Measurements from ENCODE around the gene HECW1. TPM values are rescaled to one million over a fixed set of nuclear protein-coding genes. Genes with fewer than 3 reads are reported as not detected.

HECW1 gene
- total RNA-seq, 4 donors from 2014 or later, result 1.2 to 3.9 (median 2.0) TPM

DNA sequence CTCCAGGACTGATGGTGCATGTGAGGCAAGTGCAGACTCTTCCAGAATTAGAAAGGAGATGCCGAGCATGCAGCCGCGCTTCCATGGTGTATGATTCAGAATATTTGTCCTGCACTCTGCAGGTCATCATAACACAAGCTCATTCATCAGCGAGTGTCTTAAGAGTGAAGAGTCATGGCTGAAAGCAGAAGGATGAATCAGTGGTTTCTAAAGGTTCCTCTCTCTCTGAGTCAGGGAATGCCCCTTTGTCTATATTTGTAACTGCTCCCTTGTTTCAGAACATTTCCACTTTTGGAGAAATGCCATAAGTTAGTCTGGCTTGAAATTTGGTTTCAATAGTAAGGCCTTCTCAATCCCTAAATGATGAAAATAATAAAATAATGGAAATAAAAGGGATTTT, 52.3 kb downstream of the HECW1 start:
- ATAC-seq, result no peak
- in situ Hi-C loops (cut with MboI; ENCODE audit: low sequenced_read_pairs in 4 of 4), result no loop called here

DNA sequence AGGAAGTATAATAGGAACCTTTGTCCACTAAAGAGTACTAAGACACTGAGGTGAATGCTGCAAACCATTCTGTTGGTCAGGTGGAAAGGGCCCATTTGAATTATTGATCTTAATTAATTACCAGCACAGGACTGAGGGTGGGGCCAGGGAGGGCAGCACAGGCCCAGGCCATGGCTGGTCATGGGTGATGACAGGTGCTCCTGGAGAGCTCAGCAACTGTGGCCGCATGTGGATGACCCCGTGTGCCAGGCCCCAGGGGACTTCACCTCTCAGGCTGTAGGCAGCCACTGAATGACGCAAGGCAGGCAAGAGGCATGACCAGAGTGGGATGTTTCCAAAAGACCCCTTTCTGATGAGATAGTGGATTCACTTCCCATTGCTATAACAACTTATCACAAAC, 54.2 kb downstream of the HECW1 start:
- no peak overlapping the region for H3K4me3 ChIP-seq
- no peak for ATAC-seq

More for the DNA sequence above, 52.3 kb downstream of the HECW1 start:
- H3K36me3 ChIP-seq, result no peaks in the 10 kb centered on the region
- DNase-seq, result no peak
- no peak overlapping the region for H3K27ac ChIP-seq
- intact Hi-C loops (cut with DNase I; ENCODE audit: low total_unique reads), result no loop called here
- no peaks in the 10 kb centered on the region for H3K4me1 ChIP-seq
- H3K4me3 ChIP-seq, result no peak overlapping the region
- H3K27me3 ChIP-seq, result no peaks in the 10 kb centered on the region
- TF ChIP-seq POLR2A (IDR thresholded peaks at IDR 0.05), result no peak
- TF ChIP-seq, protein P1, sequence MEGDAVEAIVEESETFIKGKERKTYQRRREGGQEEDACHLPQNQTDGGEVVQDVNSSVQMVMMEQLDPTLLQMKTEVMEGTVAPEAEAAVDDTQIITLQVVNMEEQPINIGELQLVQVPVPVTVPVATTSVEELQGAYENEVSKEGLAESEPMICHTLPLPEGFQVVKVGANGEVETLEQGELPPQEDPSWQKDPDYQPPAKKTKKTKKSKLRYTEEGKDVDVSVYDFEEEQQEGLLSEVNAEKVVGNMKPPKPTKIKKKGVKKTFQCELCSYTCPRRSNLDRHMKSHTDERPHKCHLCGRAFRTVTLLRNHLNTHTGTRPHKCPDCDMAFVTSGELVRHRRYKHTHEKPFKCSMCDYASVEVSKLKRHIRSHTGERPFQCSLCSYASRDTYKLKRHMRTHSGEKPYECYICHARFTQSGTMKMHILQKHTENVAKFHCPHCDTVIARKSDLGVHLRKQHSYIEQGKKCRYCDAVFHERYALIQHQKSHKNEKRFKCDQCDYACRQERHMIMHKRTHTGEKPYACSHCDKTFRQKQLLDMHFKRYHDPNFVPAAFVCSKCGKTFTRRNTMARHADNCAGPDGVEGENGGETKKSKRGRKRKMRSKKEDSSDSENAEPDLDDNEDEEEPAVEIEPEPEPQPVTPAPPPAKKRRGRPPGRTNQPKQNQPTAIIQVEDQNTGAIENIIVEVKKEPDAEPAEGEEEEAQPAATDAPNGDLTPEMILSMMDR (IDR thresholded peaks at IDR 0.05 in 4 of 5, conservative IDR thresholded peaks at IDR 0.05 in 1 of 5), result no peak
- H3K9me3 ChIP-seq, result no peaks in the 10 kb centered on the region

DNA sequence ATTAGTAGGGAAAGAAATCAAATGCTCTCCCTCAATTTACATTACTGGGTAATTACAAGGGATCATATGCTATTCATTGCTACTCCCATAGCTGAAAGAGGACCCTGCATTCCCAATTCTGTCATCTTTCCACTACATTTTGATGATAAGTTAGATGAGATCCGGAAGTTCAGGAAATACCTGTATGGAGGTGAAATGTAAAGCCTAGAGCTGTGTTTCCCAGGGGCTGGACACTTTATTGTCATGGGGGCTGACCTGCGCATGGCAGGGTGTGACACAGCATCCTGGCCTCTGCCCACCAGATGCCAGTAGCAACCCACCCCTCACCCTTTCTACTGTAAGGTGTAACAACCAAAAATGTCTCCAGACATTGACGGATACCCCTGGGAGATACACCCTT, 56.6 kb downstream of the HECW1 start:
- no peak for ATAC-seq
- intact Hi-C loops (cut with DNase I; ENCODE audit: low total_unique reads), result no loop called here
- TF ChIP-seq, protein P1 (IDR thresholded peaks at IDR 0.05 in 4 of 5, conservative IDR thresholded peaks at IDR 0.05 in 1 of 5), result no peak
- no peak for TF ChIP-seq POLR2A (IDR thresholded peaks at IDR 0.05)
- no peak overlapping the region for H3K27ac ChIP-seq
- in situ Hi-C loops (cut with MboI; ENCODE audit: low sequenced_read_pairs in 4 of 4), result no loop called here
- H3K9me3 ChIP-seq, result no peaks in the 10 kb centered on the region
- no peaks in the 10 kb centered on the region for H3K36me3 ChIP-seq
- no peaks in the 10 kb centered on the region for H3K27me3 ChIP-seq
- DNase-seq, result no peak
- H3K4me1 ChIP-seq, result no peaks in the 10 kb centered on the region
- H3K4me3 ChIP-seq, result no peak overlapping the region

More for the DNA sequence above, 54.2 kb downstream of the HECW1 start:
- no peaks in the 10 kb centered on the region for H3K4me1 ChIP-seq
- intact Hi-C loops (cut with DNase I; ENCODE audit: low total_unique reads), result no loop called here
- TF ChIP-seq, protein P1 (IDR thresholded peaks at IDR 0.05 in 4 of 5, conservative IDR thresholded peaks at IDR 0.05 in 1 of 5), result no peak
- no peak for TF ChIP-seq POLR2A (IDR thresholded peaks at IDR 0.05)
- H3K27ac ChIP-seq, result no peak overlapping the region
- no peaks in the 10 kb centered on the region for H3K27me3 ChIP-seq
- no peaks in the 10 kb centered on the region for H3K36me3 ChIP-seq
- no peaks in the 10 kb centered on the region for H3K9me3 ChIP-seq
- no peak for DNase-seq
- in situ Hi-C loops (cut with MboI; ENCODE audit: low sequenced_read_pairs in 4 of 4), result no loop called here

DNA sequence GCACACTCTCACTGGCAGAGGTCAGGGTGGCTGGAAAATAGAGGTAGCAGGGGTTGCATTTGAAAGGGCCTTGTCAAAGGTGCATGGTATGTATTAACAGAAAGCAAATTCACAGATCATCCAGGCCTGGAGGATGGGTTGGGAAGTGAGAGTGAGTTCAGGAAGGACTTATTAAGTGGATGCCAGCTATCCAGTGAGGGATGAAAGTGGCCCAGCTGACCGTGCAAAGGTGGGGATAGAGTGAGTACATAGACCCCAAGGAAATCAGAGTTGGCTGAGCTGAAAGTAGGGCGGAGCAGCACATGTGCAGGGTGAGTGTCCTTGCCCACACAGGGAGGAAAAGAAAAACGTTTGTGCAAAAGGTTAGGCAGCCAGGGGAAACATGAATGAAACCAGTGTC, 58.1 kb downstream of the HECW1 start:
- H3K27ac ChIP-seq, result no peak overlapping the region
- H3K27me3 ChIP-seq, result no peaks in the 10 kb centered on the region
- intact Hi-C loops (cut with DNase I; ENCODE audit: low total_unique reads), result no loop called here
- TF ChIP-seq, protein P1 (IDR thresholded peaks at IDR 0.05 in 4 of 5, conservative IDR thresholded peaks at IDR 0.05 in 1 of 5), result no peak
- TF ChIP-seq POLR2A (IDR thresholded peaks at IDR 0.05), result no peak
- no peaks in the 10 kb centered on the region for H3K9me3 ChIP-seq
- H3K36me3 ChIP-seq, result no peaks in the 10 kb centered on the region
- DNase-seq (no peak), ATAC-seq (no peak)
- in situ Hi-C loops (cut with MboI; ENCODE audit: low sequenced_read_pairs in 4 of 4), result no loop called here
- H3K4me3 ChIP-seq, result no peak overlapping the region
- H3K4me1 ChIP-seq, result no peaks in the 10 kb centered on the region

DNA sequence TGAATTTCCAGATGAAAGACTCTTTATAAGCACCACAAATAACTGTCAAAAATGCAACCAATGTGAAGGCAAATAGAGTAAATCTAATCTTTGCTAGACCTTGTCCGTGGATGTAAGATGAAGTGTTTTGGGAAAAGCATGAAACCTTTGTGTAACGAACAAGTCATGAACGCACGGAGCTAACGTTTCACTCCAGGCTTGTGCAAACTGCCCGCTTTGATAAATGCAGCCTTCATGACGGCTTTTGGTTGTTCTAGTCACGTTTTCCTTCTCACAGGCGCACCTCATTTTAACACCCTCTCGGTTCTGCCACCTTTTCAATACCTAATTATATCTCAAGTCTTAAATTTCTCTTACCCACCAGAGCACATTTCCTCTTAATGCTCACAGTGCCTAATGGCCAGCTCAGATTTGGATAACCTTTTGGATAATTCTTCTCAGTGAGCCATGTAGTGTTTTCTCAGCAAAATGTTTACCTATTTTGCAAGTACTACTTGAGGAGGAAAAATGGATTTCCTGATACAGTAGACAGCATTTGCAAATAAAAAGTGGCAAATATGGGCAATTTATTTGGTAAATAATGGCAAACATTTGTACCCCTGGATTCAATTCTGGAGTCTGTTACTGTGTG, 63.2 kb downstream of the HECW1 start:
- DNase-seq (no peak), ATAC-seq (no peak)
- H3K36me3 ChIP-seq, result no peaks in the 10 kb centered on the region
- in situ Hi-C loops (cut with MboI; ENCODE audit: low sequenced_read_pairs in 4 of 4) (no loop called here), intact Hi-C loops (cut with DNase I; ENCODE audit: low total_unique reads) (no loop called here)
- TF ChIP-seq, protein P1 (IDR thresholded peaks at IDR 0.05 in 4 of 5, conservative IDR thresholded peaks at IDR 0.05 in 1 of 5), result no peak
- H3K4me1 ChIP-seq, result no peaks in the 10 kb centered on the region
- no peaks in the 10 kb centered on the region for H3K27me3 ChIP-seq
- no peaks in the 10 kb centered on the region for H3K9me3 ChIP-seq
- H3K4me3 ChIP-seq, result no peak overlapping the region
- no peak overlapping the region for H3K27ac ChIP-seq
